GM13976 (cell line): ENCODE results near the gene NGEF.
A peak's percentile ranks its signal among the peaks of the same experiment; 100 is the strongest.

Experiments used
- DNase-seq: peaks from one replicate; pipeline ENCODE4 v3.0.0; 2012; ENCODE audit warnings: low spot score
- in situ Hi-C: fragments of 300-500 bp; cut with MboI; formaldehyde crosslinking; loops from one replicate; pipeline ENCODE4 v1.12.0; 2022; ENCODE audit warnings: low sequenced_read_pairs, mixed read lengths, inconsistent platforms; ENCODE audit not compliant: unreplicated experiment
- TF ChIP-seq, protein P1 (sequence below): IDR thresholded peaks from 2 replicates; pipeline ENCODE4 v1.5.1; 2012; ENCODE audit warnings: borderline replicate concordance, mild to moderate bottlenecking; ENCODE audit not compliant: insufficient read depth; ENCODE audit errors: extremely low read depth, missing control alignments, control extremely low read depth

Gene NGEF

DNA sequence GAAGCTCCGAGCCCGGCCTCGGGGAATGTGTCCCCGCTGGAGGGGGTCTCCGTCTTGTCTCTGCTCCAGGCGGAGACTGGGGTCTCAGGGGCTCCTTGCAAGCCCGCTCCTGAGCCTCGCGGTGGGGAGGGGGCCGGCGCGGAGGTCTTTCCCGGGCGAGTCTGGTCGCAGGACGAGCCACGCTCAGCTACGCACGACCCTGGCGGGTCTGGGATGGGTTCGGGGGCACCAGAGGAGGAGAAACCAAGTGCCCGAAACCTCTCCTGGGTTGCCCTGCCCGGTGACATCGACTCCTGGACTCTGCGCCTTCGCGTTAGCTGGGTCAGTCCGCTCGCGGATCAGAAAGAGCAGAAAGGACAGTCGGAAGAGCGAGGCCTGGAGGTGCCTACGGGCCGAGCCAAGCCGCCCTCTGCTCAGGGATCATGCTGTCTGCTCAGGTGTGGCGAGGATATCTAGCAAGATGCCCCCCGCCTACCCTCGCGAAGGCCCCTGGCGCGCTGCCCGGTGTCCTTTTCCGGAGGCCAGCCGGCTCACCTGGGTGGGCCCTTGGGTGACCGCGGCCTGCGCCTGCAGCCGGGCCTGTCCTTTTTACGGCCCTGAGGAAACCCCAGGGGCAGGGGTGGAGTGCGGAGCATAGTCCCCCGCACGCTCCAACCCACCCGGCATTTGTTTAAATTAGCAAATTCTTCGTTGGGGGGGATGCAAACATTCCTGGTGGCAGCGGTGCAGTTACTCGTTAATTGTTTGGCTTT is 84.3 kb downstream of the NGEF start:
- in situ Hi-C loops, result no loop called here
- DNase-seq, result no peak
- TF ChIP-seq, protein P1, sequence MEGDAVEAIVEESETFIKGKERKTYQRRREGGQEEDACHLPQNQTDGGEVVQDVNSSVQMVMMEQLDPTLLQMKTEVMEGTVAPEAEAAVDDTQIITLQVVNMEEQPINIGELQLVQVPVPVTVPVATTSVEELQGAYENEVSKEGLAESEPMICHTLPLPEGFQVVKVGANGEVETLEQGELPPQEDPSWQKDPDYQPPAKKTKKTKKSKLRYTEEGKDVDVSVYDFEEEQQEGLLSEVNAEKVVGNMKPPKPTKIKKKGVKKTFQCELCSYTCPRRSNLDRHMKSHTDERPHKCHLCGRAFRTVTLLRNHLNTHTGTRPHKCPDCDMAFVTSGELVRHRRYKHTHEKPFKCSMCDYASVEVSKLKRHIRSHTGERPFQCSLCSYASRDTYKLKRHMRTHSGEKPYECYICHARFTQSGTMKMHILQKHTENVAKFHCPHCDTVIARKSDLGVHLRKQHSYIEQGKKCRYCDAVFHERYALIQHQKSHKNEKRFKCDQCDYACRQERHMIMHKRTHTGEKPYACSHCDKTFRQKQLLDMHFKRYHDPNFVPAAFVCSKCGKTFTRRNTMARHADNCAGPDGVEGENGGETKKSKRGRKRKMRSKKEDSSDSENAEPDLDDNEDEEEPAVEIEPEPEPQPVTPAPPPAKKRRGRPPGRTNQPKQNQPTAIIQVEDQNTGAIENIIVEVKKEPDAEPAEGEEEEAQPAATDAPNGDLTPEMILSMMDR, result no peak

DNA sequence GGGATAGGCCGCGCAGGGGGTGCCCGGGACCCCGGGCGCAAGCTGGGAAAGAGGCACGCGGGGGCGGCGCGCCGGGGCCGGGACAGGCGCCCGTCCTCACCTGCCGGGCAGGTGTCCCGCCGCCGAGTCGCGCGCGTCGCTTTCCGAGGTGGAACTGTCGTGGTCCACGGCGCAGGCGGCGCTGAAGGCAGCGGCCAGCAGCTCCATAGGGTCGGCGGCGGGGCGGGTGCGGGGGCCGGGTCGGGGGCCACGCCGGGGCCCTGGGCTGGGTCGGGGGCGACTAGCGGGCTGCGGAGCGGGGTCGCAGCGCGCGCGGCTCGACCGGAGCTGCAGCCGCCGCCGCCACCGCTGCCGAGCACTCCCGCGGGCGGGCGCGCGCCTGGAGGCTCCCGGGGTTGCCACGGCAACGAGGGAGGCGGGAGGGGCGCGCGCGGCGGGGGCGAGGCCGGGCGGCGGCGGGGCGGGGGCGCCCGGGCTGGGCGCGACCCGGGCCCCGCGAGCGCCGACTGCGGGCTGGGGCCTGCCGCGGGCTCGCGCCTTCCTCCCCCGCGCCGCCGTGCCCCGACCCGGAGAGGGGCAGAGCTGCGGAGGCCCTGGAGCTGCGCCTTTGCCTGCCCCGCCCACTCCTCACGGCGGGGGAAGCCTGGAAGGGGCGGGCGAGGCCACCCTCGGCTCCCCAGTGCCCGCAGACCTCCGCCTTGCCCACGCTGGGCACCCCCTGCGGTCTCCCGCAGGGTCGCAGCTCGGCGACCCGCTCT is 85.1 kb downstream of the NGEF start:
- TF ChIP-seq, protein P1, result no peak
- DNase-seq, result peak; percentile 71
- in situ Hi-C loops, result no loop called here

DNA sequence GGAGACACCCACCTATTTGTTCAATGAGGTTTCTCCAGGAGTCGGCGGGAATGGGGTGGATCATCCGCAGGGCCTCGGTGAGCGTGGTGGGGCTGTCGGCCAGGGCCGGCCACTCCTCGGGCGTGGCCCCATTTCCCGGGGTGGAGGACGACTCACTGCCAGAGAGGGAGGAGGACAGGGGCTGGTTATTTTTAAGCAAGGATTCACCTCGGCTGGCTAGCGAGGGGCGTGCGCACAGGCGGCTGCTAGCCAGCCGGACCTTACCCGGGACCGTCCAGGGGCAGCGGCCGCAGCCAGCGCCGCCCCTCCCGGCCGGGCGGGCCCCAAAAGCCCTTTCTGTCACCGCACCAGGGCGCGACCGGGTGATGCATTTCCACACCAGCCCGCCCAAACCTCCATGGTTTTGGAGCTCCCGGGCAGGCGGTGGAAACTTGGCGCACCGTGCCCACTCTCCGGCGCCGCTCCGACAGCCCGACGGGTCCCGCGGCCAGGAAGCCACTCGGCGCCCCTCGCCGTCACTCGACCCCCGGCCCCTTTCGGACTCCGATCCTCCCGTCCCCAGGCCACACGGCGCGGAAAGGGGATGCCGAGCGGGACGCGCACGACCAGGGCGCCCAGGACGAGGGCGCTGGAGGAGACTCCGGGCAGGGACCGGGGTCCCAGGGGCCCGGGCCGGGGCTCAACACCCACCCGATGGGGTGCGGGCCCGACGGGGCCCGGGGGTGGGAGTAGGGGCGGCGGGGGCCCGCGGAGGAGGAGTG is 85.8 kb downstream of the NGEF start:
- DNase-seq, result peak; percentile 52
- TF ChIP-seq, protein P1, result no peak
- in situ Hi-C loops, result no loop called here

DNA sequence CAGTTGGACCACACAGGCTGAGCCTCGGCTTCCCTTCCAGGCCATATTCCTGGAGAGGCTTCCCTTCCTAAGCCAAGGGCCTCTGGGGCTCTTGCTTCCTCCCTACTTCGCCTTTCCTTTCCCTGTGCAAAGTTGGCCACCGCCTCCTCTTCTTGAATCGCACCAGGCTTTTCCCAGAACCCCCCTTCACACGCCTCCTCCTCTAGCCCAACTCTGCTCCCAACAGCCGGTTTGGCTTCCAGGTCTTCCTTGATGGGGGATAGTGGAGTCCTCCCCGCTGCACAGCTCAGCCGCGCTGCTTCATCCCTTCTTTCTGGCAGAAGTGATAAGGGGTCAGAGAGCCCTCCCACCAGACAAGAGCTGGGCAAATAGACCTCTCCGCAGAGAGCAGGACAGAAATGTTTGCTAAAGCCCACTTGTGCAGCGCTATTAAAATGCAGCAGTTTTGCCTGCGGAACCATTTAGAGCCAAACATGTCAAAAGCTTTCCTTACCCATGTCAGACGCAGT is 86.6 kb downstream of the NGEF start:
- TF ChIP-seq, protein P1, result no peak
- in situ Hi-C loops, result no loop called here
- DNase-seq, result no peak

DNA sequence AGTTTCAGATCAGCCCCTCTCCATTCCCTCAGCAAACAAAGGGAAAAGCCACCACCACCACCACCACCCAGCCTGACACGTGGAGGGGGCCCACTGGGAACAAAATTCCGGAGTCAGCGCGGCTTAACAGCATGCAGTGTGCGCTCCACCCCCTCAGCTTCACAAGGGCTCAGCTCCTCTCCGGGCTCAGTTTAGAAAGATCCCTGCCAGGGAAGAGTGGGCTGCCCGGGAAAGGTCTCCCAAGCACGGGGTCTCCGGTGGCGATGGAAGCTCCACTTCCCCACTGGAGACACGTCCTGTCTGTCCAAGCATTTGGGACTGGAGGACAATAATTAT is 87.3 kb downstream of the NGEF start:
- TF ChIP-seq, protein P1, result no peak
- in situ Hi-C loops, result no loop called here

DNA sequence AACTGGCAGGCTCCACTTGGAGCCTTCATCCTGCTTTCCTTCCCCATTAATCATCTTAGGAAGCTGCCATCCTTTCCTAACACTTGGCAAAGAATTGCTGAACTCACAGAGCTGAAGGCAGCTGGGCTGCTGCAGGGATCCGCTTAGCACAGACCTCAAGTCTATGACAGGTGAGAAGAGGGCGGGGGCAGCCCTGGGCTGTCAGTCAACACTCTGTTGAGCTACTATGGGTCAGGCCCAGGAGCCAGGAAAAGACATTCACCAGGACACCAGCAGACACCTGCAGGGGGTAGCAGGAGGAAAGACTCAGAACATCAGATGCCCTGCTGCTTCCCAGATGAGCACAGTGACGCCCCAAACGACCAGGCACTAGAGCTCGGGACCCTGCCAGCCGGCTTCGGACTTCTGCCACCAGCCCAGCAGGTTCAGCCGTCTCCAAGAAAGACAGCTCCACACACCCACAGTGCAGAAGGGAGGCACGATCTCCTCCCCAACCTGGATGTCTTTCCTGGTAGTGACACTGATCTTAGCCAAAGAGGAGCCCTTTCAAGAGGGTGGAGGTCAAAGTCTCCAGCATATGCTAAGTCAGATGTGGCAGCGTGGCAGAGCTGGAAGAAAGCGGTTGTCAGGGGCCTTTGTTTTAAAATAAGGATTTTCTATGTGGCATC is 87.8 kb downstream of the NGEF start:
- DNase-seq, result no peak
- TF ChIP-seq, protein P1, result no peak
- in situ Hi-C loops, result no loop called here

More for the DNA sequence above, 87.3 kb downstream of the NGEF start:
- DNase-seq, result no peak
